Keratinocyte (primary cell): ENCODE measurements around the gene KIF22. TPM values are rescaled to one million over a fixed set of nuclear protein-coding genes. Genes with fewer than 3 reads are reported as not detected.

ENCODE experiments used
- DNase-seq: peaks from one replicate; pipeline ENCODE4 v3.0.0-alpha.2; 2011; ENCODE audit warnings: low read depth, missing footprints, low spot score
- FAIRE-seq: peaks from 2 replicates; lab custom pipeline; 2011; peaks lifted over from hg19 to GRCh38; lab: Jason Lieb, UNC
- H2AFZ ChIP-seq: 2 replicates; pipeline ENCODE4 v1.6.0; 2012; ENCODE audit warnings: low read length, control low read depth, inconsistent platforms; ENCODE audit not compliant: control insufficient read depth
- H3K27ac ChIP-seq: 2 replicates; pipeline ENCODE4 v1.5.1; 2011; ENCODE audit warnings: low read length; ENCODE audit not compliant: control insufficient read depth, insufficient read depth
- H3K27me3 ChIP-seq: 3 replicates; pipeline ENCODE4 v1.6.0; 2011; ENCODE audit warnings: low read length; ENCODE audit not compliant: control insufficient read depth, insufficient read depth; ENCODE audit errors: extremely low read depth
- H3K36me3 ChIP-seq, 2 experiments: 2 replicates in 1 of 2; 3 replicates in 1 of 2; pipeline ENCODE4 v1.5.1; 2011; ENCODE audit warnings: low read length in 2 of 2, mild to moderate bottlenecking in 1 of 2; ENCODE audit not compliant: control insufficient read depth in 2 of 2, insufficient read depth in 2 of 2; ENCODE audit errors: extremely low read depth in 1 of 2
- H3K4me1 ChIP-seq: 3 replicates; pipeline ENCODE4 v1.5.1; 2011; ENCODE audit warnings: low read length; ENCODE audit not compliant: control insufficient read depth, insufficient read depth; ENCODE audit errors: extremely low read depth
- H3K4me2 ChIP-seq: 3 replicates; pipeline ENCODE4 v1.6.0; 2011; ENCODE audit warnings: low read depth, low read length; ENCODE audit not compliant: control insufficient read depth, insufficient read depth; ENCODE audit errors: extremely low read depth
- H3K4me3 ChIP-seq, 3 experiments: fragments of 200-600 bp in 1 of 3; sonication (generic) in 1 of 3; 2 replicates in 2 of 3; 3 replicates in 1 of 3; pipeline ENCODE4 v1.5.1; 2011 to 2016; ENCODE audit warnings: low read length in 3 of 3, mild to moderate bottlenecking in 3 of 3, control low read depth in 2 of 3, inconsistent platforms in 1 of 3, low read depth in 1 of 3, mixed read lengths in 1 of 3, mixed run types in 1 of 3, moderate library complexity in 1 of 3; ENCODE audit not compliant: control insufficient read depth in 2 of 3, insufficient read depth in 2 of 3; ENCODE audit errors: extremely low read depth in 1 of 3
- H3K79me2 ChIP-seq: 2 replicates; pipeline ENCODE4 v1.6.0; 2012; ENCODE audit warnings: low read length; ENCODE audit not compliant: control insufficient read depth, insufficient read depth
- H3K9ac ChIP-seq: 3 replicates; pipeline ENCODE4 v1.6.0; 2011; ENCODE audit warnings: low read length; ENCODE audit not compliant: control insufficient read depth, insufficient read depth; ENCODE audit errors: extremely low read depth
- H3K9me1 ChIP-seq: 3 replicates; pipeline ENCODE4 v1.6.0; 2011; ENCODE audit warnings: low read length; ENCODE audit not compliant: control insufficient read depth, insufficient read depth; ENCODE audit errors: extremely low read depth
- H3K9me3 ChIP-seq: 2 replicates; pipeline ENCODE4 v1.5.1; 2012; ENCODE audit warnings: low read depth, low read length; ENCODE audit not compliant: control insufficient read depth
- H4K20me1 ChIP-seq: 3 replicates; pipeline ENCODE4 v1.6.0; 2011; ENCODE audit warnings: low read length; ENCODE audit not compliant: control insufficient read depth, insufficient read depth; ENCODE audit errors: extremely low read depth
- CTCF ChIP-seq, 3 experiments: IDR thresholded peaks in 1 of 3; conservative IDR thresholded peaks in 1 of 3; optimal IDR thresholded peaks in 1 of 3; 2 replicates in 2 of 3; 3 replicates in 1 of 3; pipeline versions ENCODE3 to v1.5.1; 2011; ENCODE audit warnings: low read length in 3 of 3, mild to moderate bottlenecking in 3 of 3, moderate library complexity in 2 of 3, control low read depth in 1 of 3, inconsistent platforms in 1 of 3; ENCODE audit not compliant: insufficient read depth in 2 of 3; ENCODE audit errors: extremely low read depth in 1 of 3
- EZH2 ChIP-seq: IDR thresholded peaks from one replicate; pipeline ENCODE4 v1.6.1; 2012; ENCODE audit warnings: inconsistent platforms, mild to moderate bottlenecking, low read length, moderate library complexity
- dilution Hi-C: fragments of 300-500 bp; cut with MboI; formaldehyde crosslinking; loops from one replicate; pipeline ENCODE4 v1.7.0; 2020; ENCODE audit warnings: low sequenced_read_pairs; ENCODE audit not compliant: extremely low pct_ligation_motif_present
- polyA plus RNA-seq, 5 experiments: library from polyadenylated mRNA; depleted of rRNA in 3 of 5; stranded (reverse) in 3 of 5; stranded (forward) in 1 of 5; unstranded in 1 of 5; fragments of >200 nt; gene quantifications; 1 replicate in 1 of 5; 2 replicates in 3 of 5; 3 replicates in 1 of 5; pipeline versions ENCODE4 v1.2.1 to v1.2.3, GENCODE V29; 2011 to 2012; ENCODE audit warnings: missing spikeins in 2 of 5, low read depth in 1 of 5, low replicate concordance in 1 of 5

KIF22 gene
- polyA plus RNA-seq, 1 donor (not counting 4 experiments of a cell fraction or from before 2014, with no cell fraction given): 43.7 TPM

GRCh38 chr16:29744541-29745101, 45.9 kb upstream of the KIF22 start:
- Histone ChIP-seq H3K79me2 (no peaks in the 10 kb centered on the region), H3K9me3 (no peaks in the 10 kb centered on the region), H3K4me2 (no peak overlapping the region), H3K4me1 (no peaks in the 10 kb centered on the region), H3K9ac (no peak overlapping the region), H3K27me3 (no peaks in the 10 kb centered on the region), H2AFZ (no peak overlapping the region), H3K9me1 (no peaks in the 10 kb centered on the region), H3K27ac (no peak overlapping the region), H3K4me3 (no peak overlapping the region), H3K36me3 (no peaks in the 10 kb centered on the region), H4K20me1 (no peaks in the 10 kb centered on the region)
- TF ChIP-seq CTCF (optimal IDR thresholded peaks at IDR 0.05 in 1 of 3, IDR thresholded peaks at IDR 0.05 in 1 of 3, conservative IDR thresholded peaks at IDR 0.05 in 1 of 3; ENCODE audit: extremely low read depth in 1 of 3, insufficient read depth in 2 of 3, low read length in 3 of 3): no peak
- no peak for TF ChIP-seq EZH2
- FAIRE-seq: no peak
- no peak for DNase-seq
- dilution Hi-C loops: no loop called here

GRCh38 chr16:29745121-29745852, 45.3 kb upstream of the KIF22 start:
- no peak for FAIRE-seq
- H3K9ac ChIP-seq: no peak overlapping the region
- dilution Hi-C loops: no loop called here

More at GRCh38 chr16:29745121-29745852, 45.3 kb upstream of the KIF22 start:
- H4K20me1 ChIP-seq: no peaks in the 10 kb centered on the region
- no peak overlapping the region for H3K4me2 ChIP-seq
- no peaks in the 10 kb centered on the region for H3K27me3 ChIP-seq
- no peak for DNase-seq
- H3K36me3 ChIP-seq: no peaks in the 10 kb centered on the region
- no peaks in the 10 kb centered on the region for H3K9me3 ChIP-seq
- no peak for TF ChIP-seq CTCF (optimal IDR thresholded peaks at IDR 0.05 in 1 of 3, IDR thresholded peaks at IDR 0.05 in 1 of 3, conservative IDR thresholded peaks at IDR 0.05 in 1 of 3; ENCODE audit: extremely low read depth in 1 of 3, insufficient read depth in 2 of 3, low read length in 3 of 3)
- no peak for TF ChIP-seq EZH2
- no peaks in the 10 kb centered on the region for H3K4me1 ChIP-seq
- no peaks in the 10 kb centered on the region for H3K9me1 ChIP-seq
- no peak overlapping the region for H3K4me3 ChIP-seq
- no peak overlapping the region for H2AFZ ChIP-seq
- no peak overlapping the region for H3K27ac ChIP-seq
- no peaks in the 10 kb centered on the region for H3K79me2 ChIP-seq
